Esophagus muscularis mucosa (tissue), 4 donors: ENCODE measurements around the gene MAP3K1.

ENCODE experiments used
- EP300 ChIP-seq: sonication (generic); formaldehyde crosslinking; IDR thresholded peaks from one replicate; pipeline ENCODE4 v1.6.1; 2017; ENCODE audit warnings: antibody characterized with exemption
- POLR2A ChIP-seq: fragments of 450-650 bp; IDR thresholded peaks from one replicate; pipeline ENCODE4 v1.6.1; 2017; ENCODE audit warnings: antibody characterized with exemption, moderate library complexity, mild to moderate bottlenecking, low read depth
- TF ChIP-seq, protein P1 (sequence below), 3 experiments: fragments of 200-600 bp in 2 of 3; fragments of 450-650 bp in 1 of 3; sonication (generic) in 2 of 3; IDR thresholded peaks; one replicate each; pipeline ENCODE4 v1.5.1; 2017 to 2019; ENCODE audit warnings: antibody characterized with exemption in 3 of 3, mild to moderate bottlenecking in 2 of 3, moderate library complexity in 1 of 3

DNA sequence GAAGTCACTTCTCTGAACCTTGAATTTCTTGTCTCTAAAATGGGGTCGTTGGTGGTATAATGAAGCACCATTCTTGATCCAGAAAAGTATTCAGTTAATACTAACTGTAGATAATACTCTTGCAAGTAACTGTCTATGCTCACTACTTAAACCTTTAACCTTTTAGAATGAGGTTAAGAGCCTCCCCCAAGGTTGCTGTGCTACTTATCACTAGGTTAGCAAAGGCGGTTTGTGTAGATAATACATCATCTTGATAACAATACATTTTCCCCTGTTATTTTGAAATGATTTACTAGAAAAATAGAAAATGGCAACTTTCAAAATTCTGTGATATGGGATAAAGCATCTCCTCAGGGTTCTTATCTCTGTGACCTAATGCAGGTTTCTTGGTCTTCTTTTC is 12.6 kb downstream of the MAP3K1 start:
- no peak for TF ChIP-seq POLR2A
- TF ChIP-seq, protein P1, sequence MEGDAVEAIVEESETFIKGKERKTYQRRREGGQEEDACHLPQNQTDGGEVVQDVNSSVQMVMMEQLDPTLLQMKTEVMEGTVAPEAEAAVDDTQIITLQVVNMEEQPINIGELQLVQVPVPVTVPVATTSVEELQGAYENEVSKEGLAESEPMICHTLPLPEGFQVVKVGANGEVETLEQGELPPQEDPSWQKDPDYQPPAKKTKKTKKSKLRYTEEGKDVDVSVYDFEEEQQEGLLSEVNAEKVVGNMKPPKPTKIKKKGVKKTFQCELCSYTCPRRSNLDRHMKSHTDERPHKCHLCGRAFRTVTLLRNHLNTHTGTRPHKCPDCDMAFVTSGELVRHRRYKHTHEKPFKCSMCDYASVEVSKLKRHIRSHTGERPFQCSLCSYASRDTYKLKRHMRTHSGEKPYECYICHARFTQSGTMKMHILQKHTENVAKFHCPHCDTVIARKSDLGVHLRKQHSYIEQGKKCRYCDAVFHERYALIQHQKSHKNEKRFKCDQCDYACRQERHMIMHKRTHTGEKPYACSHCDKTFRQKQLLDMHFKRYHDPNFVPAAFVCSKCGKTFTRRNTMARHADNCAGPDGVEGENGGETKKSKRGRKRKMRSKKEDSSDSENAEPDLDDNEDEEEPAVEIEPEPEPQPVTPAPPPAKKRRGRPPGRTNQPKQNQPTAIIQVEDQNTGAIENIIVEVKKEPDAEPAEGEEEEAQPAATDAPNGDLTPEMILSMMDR (IDR thresholded peaks at IDR 0.05) = no peak
- TF ChIP-seq EP300 = no peak
